BE2C (cell line): ENCODE data around the gene BTNL9.

Experiments used
- DNase-seq: peaks from one replicate; pipeline ENCODE4 v3.0.0-alpha.2; 2020
- H3K27me3 ChIP-seq: fragments of 250-450 bp; sonication (Bioruptor Pico); 2 replicates; pipeline ENCODE4 v1.5.1; 2020; ENCODE audit warnings: mild to moderate bottlenecking
- H3K36me3 ChIP-seq: fragments of 250-450 bp; sonication (Bioruptor Pico); 2 replicates; pipeline ENCODE4 v1.5.1; 2020; ENCODE audit warnings: mild to moderate bottlenecking
- H3K4me1 ChIP-seq: fragments of 250-450 bp; sonication (Bioruptor Pico); 2 replicates; pipeline ENCODE4 v1.5.1; 2020
- H3K4me3 ChIP-seq: 2 replicates; pipeline ENCODE4 v1.5.1; 2011; ENCODE audit warnings: low read depth, low read length
- H3K9me3 ChIP-seq: fragments of 250-450 bp; sonication (Bioruptor Pico); 2 replicates; pipeline ENCODE4 v1.5.1; 2020
- CTCF ChIP-seq: IDR thresholded peaks from 2 replicates; pipeline ENCODE4 v1.5.1; 2012; ENCODE audit warnings: mild to moderate bottlenecking, low read depth, low read length

The BTNL9 gene

DNA sequence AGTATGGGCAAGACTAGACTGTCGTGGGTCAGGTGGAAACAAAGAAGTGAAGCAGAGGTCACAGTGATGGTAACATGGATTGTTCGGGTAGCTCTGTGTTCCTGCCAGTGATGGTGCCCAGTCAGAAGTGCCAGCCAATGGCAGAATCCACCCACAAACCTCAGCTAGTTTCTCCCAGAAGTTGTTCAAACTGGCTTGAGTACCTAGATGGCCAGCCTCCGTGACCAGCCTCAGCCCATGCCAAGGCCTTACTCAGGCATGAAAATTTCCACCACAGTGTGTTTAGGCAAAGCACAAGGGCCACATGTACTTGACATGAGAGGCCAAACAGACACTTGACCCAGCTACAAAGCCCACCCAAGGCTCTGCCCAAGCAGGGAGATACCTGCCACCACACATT is 19.4 kb upstream of the BTNL9 start:
- no peaks in the 10 kb centered on the region for H3K4me1 ChIP-seq
- H3K9me3 ChIP-seq, result no peaks in the 10 kb centered on the region
- no peak for DNase-seq
- H3K4me3 ChIP-seq, result no peak overlapping the region
- H3K36me3 ChIP-seq, result no peaks in the 10 kb centered on the region
- TF ChIP-seq CTCF, result no peak
- no peaks in the 10 kb centered on the region for H3K27me3 ChIP-seq

DNA sequence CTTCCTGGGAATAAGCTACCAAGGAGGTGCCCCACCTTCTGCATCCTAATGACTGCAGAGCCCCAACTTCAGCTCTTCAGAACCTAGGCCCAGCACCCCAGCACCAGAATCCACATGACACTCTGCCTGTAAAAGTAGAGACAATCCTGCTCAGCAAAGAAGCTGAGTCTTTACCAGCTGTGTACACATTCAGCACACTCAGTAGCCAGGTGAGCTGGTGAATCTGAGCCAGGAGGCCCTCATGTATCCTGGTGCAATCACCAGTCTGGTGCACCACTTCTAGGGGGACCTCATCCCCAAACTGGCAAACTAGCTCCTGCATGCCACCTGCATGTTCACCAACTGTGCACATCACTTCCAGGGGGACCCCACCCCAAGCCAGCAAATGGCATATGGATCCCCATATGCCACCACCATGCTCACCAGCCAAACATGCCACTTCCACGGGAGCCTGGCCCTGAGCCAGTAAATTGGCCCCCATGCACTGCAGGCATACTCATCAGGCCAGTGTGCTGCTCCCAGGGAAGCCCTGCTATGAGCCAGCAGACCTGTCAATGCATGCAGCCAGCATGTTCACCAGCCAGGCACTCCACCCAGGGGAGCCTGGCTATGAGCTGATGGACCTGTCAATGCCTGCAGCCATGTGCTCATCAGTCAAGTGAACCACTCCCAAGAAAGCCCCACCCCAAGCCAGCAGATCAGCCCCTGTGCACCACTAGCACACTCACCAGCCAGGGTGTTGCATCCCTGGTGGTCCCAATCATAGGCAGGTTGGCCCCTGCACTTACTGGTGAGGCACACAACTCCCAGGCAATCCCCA is 15.6 kb upstream of the BTNL9 start:
- TF ChIP-seq CTCF, result no peak
- Histone ChIP-seq H3K36me3 (no peaks in the 10 kb centered on the region), H3K4me1 (no peaks in the 10 kb centered on the region), H3K9me3 (no peaks in the 10 kb centered on the region), H3K4me3 (no peak overlapping the region), H3K27me3 (no peaks in the 10 kb centered on the region)
- no peak for DNase-seq

DNA sequence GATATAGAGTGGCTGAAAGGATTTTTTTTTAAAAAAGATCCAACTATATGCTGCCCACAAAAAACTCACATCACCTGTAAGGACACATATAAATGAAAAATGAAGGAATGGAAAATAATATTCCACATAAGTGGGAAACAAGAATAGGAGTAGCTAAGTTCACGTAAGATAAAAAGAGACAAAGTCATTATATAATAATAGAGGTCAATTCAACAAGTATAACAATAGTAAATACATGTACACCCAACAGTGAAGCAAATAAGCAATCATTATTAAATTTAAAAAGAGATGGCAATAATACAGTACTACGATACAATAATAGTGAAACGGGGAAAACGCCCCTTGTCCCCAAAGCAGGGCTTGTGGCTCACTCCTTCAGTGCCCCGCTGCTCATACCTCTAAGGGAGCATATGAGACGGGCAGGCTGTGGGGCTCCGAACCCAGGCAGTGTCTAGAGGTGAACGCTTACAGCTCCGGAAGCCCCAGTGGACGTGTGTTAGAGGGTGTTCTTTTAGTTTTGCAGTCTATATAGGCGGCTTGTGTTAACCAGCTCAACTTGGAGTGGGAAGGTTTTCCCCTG is 12.5 kb upstream of the BTNL9 start:
- no peak for DNase-seq
- no peaks in the 10 kb centered on the region for H3K36me3 ChIP-seq
- no peaks in the 10 kb centered on the region for H3K9me3 ChIP-seq
- H3K4me1 ChIP-seq, result no peaks in the 10 kb centered on the region
- no peak overlapping the region for H3K4me3 ChIP-seq
- no peak for TF ChIP-seq CTCF
- H3K27me3 ChIP-seq, result no peaks in the 10 kb centered on the region

- no peaks in the 10 kb centered on the region for H3K4me1 ChIP-seq
- no peaks in the 10 kb centered on the region for H3K36me3 ChIP-seq
- TF ChIP-seq CTCF, result no peak
- no peaks in the 10 kb centered on the region for H3K9me3 ChIP-seq
- H3K27me3 ChIP-seq, result no peaks in the 10 kb centered on the region
- H3K4me3 ChIP-seq, result no peak overlapping the region
- no peak for DNase-seq
Measured at GRCh38 chr5:181028032-181028819, 11.8 kb upstream of the BTNL9 start.

DNA sequence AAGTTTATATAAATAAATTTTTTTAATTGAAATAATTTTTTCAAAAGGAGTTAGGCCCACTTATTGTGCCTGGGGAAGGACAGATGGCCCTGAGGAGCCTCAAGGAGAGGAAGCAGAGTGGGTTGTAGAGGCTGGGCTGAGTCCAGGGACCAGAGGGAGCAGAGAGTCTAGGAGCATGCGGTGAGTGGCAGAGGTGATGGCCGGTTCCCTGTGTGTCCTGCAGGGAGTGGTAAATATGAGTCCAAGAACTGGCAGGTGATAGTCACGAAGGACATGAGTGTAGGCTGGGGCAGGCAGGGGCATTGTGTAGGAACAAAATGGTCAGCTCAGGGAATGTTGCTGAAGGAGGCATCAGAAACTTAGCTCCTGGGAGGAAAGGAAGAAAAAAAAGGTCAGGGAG is 8.3 kb upstream of the BTNL9 start:
- no peaks in the 10 kb centered on the region for H3K36me3 ChIP-seq
- no peaks in the 10 kb centered on the region for H3K9me3 ChIP-seq
- no peak for DNase-seq
- TF ChIP-seq CTCF, result no peak
- H3K4me3 ChIP-seq, result no peak overlapping the region
- no peaks in the 10 kb centered on the region for H3K4me1 ChIP-seq
- no peaks in the 10 kb centered on the region for H3K27me3 ChIP-seq
